Umbilical cord (tissue), 2 donors: ENCODE measurements around the gene CLCF1. TPM values are rescaled to one million over a fixed set of nuclear protein-coding genes. Genes with fewer than 3 reads are reported as not detected.

ENCODE experiments used
- DNase-seq: peaks from one replicate; pipeline ENCODE4 v3.0.0-alpha.2; 2015; ENCODE audit warnings: low spot score
- total RNA-seq: library from RNA; depleted of rRNA; stranded (reverse); fragments of >200 nt; gene quantifications from one replicate; pipeline ENCODE4 v1.2.3, GENCODE V29; 2014; ENCODE audit warnings: low replicate concordance; ENCODE audit not compliant: insufficient read depth

CLCF1 gene
- total RNA-seq, 1 donor from 2014 or later: 11.1 TPM

DNA sequence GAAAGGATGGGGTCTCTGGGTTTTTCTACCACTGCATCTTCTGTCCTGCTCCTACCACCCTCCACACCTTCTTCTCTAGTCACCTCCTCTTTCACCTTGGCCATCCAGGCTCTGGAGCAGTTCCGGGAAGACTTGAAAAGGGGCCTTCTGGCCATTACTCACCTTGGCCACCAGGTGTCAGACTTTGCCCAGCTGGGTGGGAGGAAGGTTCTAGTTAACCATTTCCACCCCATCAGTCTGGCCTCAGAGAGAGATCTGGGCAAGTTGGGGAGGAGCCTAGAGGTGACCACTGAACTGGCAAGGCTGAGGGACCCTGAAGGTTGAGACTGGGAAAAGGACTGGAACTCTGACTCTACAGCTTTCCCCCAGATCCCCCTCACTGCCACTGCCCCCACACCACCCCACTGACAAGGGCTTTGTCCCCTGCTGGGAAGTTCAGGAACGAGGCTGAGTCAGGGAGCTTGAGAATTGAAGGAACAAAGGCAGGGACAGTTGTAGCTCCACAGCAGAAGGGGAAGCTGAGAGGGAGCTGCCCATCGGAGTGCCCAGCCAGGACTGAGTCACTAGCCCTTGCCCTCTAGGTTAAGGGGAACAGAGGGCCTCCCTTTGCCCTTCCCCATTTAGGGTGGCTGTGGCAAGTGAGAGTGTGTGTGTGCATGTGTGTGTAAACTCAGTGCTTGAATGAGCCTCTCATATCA lies 16.4 kb downstream of the CLCF1 start:
- peak; percentile 86 for DNase-seq

- DNase-seq: no peak
Observed at GRCh38 chr11:67356387-67356863, 17.0 kb downstream of the CLCF1 start.

DNA sequence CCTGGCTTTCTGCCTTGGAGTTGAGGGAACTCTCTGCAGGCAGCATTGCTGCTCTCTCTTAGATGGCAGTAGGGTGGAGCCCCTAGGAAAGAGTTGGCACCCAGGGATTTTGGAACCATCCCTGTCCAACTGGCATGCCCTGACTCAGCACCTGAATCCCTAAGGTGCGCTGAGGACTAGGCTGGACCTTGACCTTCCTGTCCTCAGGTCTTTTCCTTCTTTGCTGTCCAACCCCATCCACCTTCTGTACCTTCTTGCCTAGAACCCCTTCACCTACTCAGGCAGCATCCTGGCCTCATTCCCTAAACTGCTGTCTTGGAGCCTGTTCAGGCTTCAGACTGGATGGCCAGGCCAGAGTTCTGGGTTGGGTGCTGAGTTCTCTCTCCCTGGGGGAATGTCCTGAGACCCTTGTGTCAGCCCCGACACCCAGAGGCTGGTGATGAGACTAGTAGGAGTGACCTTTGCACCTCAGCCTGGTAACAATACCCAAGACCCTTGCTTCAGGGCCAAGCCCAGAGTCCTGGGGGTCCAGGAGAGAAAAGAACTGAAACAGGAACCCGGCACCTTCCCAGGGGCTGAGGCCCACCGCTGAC lies 17.5 kb downstream of the CLCF1 start:
- no peak for DNase-seq

DNA sequence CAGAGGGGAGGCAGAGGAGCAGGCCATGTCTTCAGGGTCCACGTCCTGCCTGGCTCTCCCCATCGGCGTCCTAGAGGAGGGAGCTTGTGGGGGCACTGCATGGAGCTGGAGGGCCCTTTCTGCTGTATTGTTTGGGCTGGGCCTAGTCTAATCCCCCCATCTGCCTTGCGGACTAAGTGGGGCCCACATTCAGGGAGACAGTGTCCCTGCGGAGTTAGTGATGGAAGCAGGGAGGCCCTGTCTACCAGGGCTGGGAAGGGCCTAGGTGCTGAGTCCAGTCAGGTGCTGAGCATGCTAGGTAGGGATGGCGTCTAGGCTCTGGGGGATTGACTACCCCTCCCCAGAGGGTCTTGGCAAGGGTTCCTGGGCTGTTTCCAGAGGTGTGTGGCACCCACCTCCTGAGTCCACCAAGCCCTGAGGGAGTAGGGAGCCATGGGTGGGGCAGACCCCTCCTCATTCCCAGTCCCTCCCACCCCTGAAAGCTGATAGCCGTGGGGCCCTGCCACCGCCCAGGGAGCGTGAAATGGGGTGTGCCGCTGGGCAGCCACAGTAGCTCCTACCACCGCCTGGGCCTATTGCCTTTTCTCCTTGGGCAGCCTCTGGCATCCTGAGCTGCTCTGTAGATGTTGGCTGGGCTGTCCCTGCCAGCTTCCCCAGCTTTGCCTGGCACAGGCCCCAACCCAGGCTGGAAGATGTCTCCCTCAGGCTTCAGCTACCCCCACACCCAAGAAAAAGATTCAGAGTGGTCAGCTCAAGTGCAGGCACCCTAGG lies 18.2 kb downstream of the CLCF1 start:
- DNase-seq: no peak

GRCh38 chr11:67354075-67355022 lies 19.0 kb downstream of the CLCF1 start:
- DNase-seq: peak; percentile 94

DNA sequence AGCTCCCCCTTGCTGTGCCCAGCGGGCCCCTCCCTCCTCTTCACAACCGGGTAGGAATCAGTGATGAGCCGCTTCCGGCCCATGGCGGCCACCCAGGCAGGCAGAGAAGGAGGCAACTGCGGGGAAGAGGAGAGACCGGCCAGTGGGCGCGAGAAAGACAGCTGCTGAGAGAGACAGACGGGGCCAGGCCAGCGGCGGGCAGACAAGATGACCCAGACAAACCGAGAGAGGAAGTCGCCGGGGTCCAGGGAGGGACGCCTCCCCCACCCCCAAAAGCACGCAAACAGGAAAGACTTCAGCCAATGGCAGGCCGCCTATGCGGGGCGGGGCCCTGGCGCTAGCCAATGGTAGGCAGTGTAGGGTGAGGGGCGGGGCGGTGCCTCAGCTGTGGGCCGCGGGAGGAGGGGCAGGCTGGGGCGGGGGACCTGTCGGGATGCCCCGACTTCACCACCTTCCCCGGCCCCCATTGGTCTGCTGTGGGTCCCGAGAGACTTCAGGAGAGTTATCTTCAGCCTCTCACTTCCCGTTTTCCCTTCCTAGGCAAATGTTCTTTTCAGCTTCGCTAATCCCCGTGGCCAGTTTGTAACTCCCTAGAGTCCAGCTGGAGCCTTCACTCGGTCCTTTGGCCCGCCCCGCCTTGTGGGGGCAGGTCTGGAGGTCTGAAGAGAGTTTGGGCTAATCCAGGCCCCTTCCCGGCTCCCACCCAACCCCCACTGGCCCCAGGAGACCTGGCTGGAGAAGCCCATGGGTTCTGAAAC lies 19.9 kb downstream of the CLCF1 start, which contains the start of gene POLD4:
Gene POLD4 (minus strand): TSS at position 230 of the 758 bp plus-strand sequence. CDS start 147 bp downstream, at position 83.
- peak; percentile 98 for DNase-seq

DNA sequence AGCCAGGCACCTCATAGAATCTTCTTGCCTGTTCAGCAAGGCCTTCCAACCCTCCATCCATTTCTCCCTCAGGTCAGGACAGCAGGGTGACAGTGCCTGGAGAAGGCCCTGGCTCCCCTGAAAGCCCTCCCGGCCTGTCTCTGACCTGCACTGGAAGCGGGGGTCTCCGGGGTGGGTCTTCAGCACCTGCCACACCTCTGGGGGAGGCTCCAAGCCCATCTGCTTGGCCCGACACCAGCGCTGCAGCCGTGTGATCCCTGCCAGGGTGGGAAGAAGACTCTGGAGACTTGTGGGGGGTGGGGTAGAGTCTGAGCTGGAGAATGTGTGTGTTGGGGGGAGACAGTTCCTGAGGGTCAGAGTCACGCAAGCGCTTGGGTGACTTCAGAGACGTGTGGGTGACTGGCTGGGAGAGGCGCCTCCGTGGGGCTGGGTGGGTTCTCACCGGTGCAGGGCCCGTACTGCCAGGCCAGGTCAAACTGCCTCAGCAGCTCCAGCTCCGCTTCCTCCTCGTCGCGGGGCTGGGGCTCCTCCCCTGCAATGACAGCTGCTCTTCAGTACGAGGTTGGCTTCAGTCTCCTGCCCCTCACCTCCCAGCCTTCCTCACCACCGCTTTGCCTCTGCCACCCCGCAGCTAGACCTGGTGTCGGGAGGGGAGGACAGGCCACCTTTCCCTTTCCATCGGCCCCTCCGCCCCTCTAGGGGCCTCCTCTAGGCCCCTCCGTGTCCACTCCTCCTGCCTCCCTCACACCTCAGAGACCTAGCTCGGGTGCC lies 20.7 kb downstream of the CLCF1 start:
- no peak for DNase-seq

GRCh38 chr11:67351275-67352005 lies 22.0 kb downstream of the CLCF1 start:
- DNase-seq: peak; percentile 81

- no peak for DNase-seq
Observed at GRCh38 chr11:67349928-67350465, 23.4 kb downstream of the CLCF1 start.

- no peak for DNase-seq
Observed at GRCh38 chr11:67349457-67349856, 23.9 kb downstream of the CLCF1 start.

DNA sequence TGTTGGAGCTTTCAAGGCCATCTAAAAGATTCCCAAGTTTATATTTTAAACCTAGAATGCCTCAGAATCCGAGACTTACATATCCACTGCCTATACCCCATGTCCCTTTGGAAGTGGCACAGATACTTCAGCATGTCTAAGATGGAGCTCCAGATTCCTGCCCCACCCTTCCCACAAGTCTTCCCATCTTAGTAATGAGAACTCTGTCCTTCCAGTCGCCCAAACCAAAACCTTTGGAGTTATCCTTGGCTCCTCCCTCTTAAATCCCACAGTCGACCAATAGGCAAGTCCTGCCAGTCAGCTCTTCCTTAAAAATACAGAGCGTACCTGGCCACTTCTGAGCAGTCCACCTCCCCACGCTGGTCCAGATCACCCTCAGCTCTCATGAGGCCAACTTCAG lies 24.4 kb downstream of the CLCF1 start:
- DNase-seq: no peak

DNA sequence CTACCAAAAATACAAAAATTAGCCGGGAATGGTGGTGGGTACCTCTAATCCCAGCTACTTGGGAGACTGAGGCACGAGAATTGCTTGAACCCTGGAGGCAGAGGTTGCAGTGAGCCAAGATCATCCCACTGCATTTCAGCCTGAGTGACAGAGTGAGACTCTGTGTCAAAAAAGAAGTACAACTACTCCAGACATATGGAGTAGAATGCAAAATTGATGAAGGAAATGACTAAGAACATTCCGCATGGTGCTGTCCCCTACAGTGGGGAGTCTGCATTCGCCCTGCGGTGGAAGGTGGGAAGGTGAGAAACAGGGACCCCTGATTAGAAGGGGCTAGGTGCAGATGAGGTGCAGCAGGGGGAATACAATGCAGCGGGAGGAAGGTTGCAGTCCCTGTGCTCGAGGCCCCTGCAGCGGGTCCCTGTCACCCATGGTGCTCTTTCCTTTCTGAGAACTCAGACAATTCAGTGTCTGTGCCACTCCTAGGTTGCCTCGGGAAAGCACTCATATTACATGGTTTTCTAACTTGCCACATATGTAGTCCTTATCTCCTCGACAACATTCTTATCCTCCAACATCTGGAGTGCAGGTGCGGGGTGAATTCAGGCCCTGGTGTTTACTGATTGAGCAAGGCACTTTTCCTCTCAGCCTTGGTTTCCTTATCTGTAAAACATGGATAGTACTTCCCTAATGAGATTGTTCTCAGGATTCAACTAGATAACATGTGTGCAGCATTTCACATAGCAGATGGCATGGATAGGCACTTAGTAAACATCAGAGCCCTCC lies 25.2 kb downstream of the CLCF1 start:
- DNase-seq: no peak

DNA sequence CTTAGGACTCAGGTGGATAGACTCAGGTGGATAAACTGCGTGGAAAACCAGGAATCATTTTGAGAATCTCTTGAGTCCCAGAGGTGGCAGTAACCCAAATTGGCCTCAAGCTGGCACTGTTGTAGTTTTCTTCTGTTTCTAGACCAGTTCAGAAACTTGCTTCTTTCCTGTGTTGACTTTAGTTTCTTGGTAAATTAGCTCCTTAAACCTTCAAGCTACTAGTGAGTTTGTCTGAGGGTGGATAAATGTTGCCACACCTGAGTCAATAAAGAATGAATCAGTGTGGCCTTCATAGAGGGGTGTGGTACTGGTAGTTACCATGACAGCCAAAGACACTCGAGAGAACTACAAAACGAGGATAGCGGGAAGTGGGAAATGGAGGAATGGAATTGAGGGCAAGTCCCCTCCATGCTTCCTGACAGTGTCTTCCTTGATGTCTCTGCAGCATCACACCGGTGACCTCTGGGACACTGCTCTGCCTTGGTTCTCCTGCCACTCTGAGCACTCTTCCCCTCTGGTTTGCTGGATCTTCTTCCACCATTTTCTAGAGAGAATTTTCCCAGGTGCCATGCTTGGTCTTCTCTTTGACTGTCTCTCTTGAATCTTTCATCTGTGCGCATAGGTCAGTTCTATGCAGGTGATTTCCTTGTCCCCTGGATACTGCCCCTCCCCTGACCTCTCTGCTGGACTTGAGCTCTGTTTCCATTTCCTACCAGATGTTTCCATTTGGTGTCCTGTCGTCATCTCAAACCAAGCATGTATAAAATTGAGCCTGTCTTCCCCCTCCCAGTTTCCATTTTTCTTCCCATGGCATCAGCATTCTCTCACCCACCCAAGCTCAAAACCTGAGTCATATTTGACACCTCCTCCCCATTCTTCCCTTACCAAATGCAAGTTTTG lies 27.2 kb downstream of the CLCF1 start:
- DNase-seq: peak; percentile 52

- DNase-seq: no peak
Observed at GRCh38 chr11:67345247-67345919, 28.0 kb downstream of the CLCF1 start.

GRCh38 chr11:67344264-67344663 lies 29.1 kb downstream of the CLCF1 start:
- DNase-seq: no peak

DNA sequence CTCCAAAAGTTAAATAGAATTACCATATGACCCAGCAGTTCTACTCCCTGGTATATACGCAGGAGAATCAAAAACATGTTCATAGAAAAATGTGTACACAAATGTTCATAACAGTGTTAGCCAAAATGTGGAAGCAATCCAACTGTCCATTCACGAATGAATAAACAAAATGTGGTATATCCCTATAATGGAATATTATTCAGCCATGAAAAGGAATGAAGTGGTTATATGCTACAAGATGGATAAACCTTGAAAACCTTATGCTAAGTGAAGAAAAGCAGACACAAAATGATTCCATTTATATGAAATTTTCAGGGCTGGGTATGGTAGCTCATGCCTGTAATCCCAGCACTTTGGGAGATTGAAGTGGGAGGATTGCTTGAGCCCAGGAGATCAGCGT lies 36.1 kb downstream of the CLCF1 start:
- no peak for DNase-seq
